GM19025 (cell line): ENCODE data around the gene ARMC8.

ENCODE experiments used
- ATAC-seq: cut with Tn5 transposase; IDR thresholded peaks from one replicate; pipeline ENCODE4 v1.9.1; 2021; ENCODE audit warnings: mild to moderate bottlenecking, low read depth, moderate library complexity; ENCODE audit not compliant: unreplicated experiment

ARMC8 gene

DNA sequence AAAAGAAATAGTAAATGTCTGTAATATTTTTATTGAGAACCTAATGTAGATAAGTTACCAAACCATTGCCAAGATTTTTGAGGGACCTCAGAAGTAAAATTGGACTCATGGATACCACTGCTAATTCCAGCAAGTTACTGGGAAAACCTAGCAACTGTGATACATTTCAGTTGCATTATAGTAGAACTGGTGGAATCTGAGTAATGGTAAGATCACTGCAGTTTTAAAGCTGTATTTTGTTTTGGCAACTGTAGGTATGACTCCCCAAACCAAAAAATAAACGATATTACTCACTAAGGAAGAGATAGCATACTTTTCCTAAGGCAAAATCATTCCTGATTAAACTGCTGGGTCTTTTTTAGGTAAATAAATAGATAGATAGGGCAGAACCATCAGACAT is 54.0 kb downstream of the ARMC8 start:
- no peak for ATAC-seq

DNA sequence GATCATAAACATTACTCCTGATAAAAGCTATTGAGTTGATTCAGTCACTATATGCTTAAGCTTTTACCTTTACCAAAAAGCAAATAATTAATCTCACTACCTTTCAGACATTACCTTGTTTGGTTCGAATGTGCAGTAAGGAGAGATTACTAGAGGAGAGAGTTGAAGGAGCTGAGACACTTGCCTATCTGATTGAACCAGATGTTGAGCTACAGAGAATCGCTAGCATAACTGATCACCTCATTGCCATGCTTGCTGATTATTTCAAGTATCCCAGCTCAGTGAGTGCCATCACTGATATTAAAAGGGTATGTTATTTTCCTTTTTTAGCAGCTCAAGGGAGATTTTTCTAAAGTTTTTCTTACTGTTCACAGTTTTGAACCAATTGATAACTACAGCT is 54.6 kb downstream of the ARMC8 start:
- no peak for ATAC-seq

DNA sequence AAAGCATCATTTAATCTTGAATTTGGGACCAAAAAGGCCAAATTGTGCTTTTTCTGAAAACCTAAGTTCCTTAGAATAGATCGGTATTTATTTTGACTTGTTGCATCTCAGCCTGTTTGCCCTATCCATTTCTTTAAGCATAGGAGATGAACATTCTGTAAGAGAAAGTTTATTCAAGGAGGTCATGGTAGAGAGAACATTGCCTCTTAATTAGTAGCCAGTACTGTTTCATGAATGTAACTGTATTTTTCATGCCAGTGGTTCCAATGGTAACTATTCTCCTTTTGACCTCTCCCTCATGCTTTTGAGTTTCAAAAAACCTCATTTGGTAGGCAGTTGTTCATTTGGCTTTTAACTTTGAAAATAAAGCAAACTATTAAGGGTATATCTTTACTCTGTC is 55.4 kb downstream of the ARMC8 start:
- ATAC-seq = no peak

DNA sequence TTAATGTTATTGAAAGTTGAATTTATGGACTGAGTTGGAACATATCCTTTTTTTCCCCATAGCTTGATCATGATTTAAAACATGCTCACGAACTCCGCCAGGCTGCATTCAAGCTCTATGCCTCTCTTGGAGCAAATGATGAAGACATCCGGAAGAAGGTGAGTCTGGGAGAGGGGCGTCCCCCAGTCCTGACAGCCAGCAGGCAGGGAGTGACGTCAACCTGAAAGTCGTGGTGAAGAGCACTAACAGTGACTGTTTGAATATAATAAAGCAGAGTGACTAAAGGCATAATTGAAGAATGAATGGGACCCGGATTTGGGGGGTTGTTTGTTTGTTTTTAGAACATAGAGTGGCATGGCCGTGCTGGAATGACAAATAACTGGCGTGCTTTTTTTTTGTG is 57.9 kb downstream of the ARMC8 start:
- no peak for ATAC-seq

DNA sequence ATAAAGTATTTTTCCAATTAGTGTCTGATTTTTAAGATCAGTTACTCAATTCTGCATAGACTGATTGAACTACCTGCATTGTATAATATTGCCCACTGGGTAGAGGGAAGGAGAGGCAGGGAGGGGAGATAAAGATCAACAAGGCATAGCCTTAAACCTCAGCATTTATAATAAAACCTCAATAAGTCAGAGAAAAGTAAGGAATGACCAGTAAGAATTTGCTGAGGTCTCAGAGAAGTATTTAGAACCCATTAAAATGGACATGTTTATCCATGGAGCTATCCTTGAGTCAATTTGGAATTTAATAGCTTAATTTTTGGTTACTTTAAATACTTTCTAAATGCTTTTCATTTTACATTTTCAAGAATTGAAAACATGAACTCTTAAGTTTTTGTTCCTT is 62.5 kb downstream of the ARMC8 start:
- ATAC-seq = no peak

DNA sequence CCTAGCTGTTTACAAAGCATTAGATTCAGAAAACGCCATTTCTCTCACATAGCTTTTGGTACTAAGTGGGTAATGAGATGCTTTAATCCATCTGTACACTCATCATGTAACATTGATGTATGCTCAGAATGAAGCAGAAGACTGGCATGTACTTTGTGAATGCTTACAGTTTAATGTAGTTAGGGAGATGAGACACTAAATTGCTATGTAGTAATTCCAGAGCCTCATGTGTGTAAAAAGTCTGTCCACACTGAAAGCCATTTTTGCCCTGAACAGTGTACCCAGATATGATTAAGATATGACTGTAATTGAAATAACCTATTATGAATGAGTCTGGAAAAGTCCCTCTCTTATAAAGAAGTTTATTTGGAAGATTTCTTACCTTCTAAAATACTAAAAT is 66.5 kb downstream of the ARMC8 start:
- no peak for ATAC-seq

DNA sequence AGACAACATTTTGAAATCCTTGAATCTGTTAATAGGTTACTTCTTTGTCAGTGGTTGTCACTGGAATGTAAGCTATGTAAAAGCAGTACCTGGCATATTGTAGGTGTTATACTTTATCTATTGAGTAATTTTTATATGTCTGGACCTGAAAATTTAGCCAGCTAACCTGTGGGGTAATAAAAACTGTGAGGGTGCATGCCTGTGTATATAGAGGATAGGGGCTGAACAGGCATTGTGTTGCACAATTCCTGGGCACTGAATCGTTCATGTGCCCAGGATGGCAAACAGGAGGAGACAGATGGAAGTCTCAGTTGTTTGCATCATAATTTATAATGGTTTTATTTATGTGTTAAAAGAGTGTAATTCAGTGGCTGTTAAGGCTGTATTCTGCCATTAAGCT is 67.1 kb downstream of the ARMC8 start:
- no peak for ATAC-seq

DNA sequence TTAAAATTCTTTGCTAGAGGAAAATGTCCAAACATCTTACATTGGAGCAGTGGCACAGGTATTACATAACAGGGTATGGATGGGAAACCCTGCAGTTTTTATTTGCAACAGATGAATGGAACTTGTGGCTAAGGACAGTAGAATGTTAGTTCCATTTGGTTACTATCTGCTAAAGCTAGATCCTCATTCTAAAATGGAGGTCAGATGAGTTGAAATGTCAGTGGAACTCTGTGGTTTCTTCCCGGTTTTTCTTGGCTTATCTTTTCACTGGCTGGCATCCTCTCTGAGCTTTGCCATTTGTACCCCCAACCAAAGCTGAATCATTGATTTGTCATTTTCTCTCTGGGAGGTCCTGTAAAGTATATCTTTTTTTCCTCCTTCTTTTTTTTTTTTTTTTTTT is 68.9 kb downstream of the ARMC8 start:
- ATAC-seq = no peak

DNA sequence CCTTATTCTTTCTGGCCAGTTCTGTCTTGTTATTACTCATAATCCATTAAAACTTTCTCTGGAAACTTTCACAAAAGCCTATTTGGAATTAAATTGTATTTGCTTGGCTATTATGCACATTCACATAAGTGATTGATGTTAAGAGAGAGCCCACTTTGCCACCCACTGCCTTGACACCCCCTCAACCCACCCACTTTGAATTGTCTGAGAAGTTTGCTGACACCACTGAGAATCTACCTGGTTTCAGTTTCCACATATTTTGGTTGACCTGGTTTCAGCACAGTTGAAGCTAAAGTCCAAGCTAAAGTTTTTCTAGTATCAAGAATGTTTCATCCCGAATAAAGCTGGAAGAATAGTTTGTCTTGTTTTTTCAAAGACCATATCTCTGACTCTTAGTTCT is 70.9 kb downstream of the ARMC8 start:
- no peak for ATAC-seq

DNA sequence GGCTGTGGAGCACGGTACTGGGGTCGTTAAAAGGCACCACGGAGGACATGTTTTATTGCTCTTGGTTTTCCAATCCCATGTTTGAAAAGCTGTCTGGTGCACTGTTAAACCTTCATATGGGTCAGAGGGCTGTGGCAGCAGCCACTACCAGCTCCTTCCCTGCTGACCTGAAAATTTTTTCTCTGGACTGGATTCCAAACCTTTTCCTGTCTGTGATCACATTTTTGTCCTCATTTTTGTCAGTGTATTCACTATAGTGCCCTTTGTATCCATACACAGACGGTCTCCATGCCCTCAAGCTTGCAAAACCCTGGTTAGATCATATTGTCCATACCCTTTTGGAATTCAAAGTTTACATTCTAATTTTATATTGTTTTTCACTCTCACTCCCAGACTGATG is 72.0 kb downstream of the ARMC8 start:
- no peak for ATAC-seq

DNA sequence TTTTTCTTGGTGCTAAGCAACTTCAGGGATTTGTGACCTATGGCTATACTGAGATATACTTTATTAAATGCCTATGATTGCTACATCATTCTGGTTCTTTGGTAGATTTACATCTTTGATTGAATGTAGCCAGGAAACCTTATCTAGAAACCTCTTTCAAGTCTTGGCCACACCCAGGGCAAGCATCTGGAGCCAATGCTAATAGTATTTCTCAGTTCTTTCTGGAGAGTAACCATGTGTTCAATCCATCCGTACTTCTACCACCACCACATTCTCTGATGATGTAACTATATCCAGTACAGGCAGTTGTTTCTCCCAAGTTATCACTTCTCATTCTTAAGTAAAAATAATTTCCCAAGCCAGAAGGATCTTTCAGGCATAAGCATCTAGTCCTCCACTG is 73.5 kb downstream of the ARMC8 start:
- no peak for ATAC-seq

DNA sequence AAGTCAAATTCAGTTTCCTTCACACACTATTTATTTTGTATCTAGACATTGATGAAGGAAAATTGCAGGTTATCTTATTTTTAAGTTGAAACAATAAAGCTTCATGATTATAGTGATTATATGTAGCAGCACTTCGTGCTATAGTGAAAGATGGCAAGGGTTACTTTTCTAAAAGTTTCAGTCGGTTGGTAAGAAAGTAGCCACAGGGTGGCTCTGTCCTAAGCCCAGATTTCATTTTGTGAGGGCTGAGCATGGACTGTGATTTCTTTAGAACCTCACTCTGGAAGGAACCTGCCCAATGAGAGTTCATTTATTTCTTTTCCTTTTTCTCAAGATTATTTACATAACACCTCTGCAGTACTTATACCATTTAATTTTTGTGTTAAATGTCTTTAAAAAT is 76.0 kb downstream of the ARMC8 start:
- ATAC-seq = no peak

DNA sequence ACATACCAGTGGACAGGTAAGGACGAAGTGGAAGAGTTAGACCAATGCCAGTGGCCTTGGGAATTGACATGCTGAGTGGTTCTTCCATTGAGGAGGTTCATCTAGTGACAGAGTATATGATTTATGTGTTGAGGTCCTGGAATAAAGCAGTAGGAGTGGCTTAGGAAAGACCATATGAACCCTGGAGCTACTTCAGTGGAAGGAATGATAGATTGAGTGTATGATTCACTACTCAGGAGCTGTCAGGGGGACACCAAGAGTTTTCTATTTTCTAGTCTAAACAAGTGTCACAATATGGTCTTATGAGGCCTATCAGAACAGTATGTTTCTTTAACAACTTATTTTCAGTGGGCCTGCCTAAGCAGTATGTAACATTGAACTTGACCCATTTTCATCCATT is 78.6 kb downstream of the ARMC8 start:
- no peak for ATAC-seq

DNA sequence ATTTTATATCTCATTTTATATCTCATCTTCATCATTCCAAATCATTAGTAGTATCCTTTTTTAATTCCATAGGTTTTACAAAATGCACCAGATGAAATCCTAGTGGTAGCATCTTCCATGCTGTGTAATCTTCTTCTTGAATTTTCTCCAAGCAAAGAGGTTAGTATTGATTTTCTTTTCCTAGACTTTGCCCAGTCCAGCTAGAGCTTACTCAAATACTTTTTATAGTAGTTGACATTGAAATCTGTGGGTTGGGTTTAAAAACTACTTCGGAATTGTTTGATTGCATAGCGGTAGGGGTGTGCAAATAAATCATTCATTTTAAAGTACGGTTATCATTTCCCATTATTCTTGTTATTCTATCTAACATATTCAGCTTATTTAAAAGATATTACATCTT is 80.0 kb downstream of the ARMC8 start:
- no peak for ATAC-seq

DNA sequence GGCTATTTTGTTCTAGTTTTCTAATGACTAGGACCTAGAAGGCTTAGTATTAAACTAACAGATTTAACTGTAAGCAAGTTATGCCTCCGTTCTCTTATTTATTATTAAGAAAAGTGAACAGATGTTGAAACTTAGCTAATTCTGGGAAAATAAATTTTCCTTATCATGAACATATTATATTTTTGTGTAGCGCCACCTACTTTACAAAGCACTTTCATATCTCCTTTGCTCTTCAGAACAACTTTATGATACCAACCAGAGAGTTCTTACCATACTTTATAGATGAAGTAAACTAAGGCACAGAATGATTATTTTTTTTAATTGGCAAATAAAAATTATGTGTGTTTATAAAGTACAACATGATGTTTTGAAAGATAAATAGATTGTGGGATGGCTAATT is 83.1 kb downstream of the ARMC8 start:
- no peak for ATAC-seq

DNA sequence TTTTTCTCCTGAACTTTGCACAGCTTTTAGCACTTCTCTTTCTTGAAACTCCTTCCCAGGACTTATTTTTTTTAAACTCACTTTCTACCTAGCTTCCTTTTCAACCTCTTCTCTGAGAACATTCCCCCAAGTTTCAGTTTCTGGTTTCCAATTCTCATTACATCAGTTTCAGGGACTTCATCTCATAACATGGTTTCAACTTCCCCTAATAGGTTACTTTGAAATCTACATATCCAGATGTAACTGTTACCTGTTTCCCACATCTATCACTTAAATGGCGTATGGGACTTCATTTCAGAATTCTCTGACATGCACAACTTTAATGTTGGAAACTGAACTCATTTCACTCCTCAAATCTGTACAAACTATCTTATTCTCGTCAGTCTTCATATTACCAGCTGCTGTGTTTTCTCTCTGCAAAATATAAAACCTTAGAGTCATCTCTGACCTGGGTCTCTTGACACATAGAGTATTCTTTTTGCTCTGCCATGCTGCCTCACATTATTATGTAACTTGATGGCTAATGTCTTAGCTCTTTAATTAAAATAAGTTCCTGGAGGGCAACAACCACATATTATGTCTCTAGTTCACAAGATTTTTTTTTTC is 84.2 kb downstream of the ARMC8 start:
- ATAC-seq = peak; percentile 66

DNA sequence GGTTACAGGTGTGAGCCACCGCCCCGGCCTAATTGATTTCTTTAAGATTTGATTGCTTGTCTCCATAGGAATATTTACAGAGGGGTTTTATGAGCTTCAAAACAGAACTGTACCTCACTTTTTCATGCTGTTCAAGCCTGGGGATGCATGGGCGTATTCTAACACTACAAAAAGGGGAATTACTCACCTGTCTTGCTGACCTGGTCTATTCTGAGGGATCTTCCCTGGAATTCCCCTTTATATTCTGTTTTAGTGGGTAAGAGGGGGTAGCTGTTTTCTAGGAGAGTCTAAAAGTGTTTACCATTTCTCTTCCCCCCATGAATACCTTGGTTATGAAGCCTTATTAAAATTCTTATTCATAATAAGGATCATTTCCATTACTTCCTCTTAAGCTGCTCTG is 94.5 kb downstream of the ARMC8 start:
- no peak for ATAC-seq

DNA sequence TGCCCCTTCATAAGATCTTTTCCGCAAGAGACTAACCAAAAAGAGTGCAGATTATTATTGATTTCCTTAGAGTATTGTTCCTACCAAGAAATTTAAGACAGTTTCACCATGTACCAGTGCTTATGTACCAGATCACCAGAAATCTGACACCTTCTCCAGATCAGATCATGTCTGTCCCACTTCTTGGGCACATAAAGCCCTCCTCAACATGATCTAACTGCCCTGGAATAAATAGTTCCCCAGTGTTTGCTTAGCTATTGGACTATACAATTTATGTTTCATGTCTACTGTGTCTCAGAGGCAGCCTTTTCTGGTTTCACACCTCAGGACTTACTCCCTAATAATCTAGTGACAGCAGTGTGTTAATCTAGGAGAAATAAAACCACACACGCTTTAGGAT is 95.7 kb downstream of the ARMC8 start:
- no peak for ATAC-seq

DNA sequence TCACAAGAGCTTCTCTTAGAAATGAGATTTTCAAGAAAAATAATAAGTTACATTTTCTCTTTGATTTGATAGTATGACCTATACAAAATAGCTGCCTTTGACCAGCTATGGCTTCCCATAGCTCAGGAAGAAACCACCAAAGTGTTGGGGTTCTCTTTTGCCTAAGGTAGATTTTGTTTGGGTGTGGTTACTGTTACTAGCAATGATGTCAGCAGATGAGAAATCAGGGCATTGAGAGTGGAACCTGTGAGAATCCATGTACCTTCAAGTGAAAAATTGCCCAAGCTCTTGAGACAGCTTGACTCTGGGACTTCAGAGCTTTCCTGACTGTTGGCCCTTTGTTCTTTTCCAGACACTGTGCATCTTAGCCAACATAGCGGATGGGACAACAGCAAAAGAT is 97.0 kb downstream of the ARMC8 start:
- no peak for ATAC-seq

DNA sequence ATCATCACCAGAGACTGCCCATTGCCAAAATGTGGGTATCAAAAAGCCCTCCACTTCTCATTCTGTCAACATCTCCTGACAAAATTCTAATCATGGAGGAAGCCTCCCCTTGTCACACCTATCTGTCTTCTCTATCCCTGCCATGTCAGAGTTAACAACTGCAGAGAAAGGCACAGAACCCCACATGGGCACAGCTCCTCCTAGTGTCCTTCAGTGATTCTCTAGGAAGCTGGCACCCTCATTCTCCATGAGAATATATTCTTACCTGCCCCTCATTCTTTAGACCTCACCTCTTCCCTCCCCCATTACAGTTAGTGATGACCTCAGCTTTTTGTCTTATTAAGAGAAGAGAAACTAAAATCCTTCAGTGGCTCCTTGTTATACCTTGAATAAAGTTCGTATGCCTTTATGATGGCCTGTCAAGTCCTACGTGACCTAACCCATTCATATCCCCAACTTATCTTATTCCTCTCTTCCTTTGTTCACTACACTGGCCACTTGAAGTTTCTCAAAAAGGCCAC is 97.9 kb downstream of the ARMC8 start:
- ATAC-seq = no peak

DNA sequence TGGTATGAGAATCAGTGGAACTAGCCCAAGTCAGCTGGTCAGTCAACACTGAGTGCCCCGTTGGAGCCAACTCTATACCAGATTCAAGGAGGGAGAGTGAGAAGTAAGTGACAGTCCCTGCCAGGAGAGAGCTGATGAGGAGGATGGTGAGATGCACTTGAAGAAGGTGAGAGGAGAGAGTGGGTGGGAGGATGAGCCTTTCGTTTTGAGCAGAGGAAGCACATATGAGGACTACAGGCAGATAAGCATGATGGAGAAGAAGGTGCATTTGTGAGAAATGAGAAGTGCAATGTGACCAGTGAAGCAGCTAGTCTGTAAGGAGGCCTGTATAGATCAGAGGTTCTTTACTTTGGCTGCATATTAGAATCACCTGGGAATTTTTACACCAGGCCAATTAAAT is 102.2 kb downstream of the ARMC8 start:
- no peak for ATAC-seq

DNA sequence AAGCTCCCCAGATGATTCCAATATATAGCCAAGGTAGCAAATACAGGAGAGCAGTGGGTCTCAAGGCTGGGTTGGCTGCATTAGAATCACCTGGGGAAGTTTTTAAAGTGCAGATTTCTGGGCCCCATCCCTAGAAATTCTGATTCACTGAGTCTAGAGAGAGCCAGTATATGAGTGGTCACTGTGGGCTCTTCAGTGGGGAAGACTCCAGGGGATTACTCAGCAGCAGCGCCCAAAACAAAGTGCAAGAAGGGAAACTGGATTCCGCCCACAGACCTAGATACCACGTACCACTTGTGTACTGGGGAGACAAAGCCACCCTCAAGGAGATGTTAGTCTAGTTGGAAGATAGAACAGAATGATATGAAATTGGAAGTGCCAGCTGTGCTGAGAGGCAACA is 102.6 kb downstream of the ARMC8 start:
- ATAC-seq = no peak

DNA sequence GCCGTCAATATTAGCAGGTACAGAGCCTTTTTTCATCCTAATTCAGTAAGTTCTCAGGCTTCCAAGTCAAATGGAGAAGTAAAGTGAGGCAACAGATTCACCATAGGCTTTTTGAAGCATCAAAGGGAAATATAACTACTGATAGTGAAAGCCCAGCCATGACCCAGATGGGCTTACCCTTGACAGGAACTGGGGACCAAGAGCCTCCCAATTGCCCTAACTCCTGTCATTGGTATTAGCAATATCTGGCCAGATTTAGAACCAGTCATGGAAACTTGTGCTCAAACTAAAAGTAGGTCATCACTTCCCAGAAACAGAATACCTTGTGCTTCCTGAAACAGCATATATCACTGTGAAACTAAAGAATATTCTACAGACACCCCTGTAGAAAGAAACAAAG is 109.5 kb downstream of the ARMC8 start:
- ATAC-seq = no peak
